Ectodermal cell (in vitro differentiated cells): Measurements from ENCODE around the gene PRKG1.

Source experiments
- H3K27ac ChIP-seq: 2 replicates; pipeline ENCODE4 v1.7.0; 2013; ENCODE audit warnings: mild to moderate bottlenecking, low read depth, low read length; ENCODE audit not compliant: insufficient read depth, poor library complexity, severe bottlenecking
- H3K27me3 ChIP-seq: 2 replicates; pipeline ENCODE4 v1.7.0; 2013; ENCODE audit warnings: mild to moderate bottlenecking, low read length; ENCODE audit not compliant: insufficient read depth, control insufficient read depth, poor library complexity, severe bottlenecking
- H3K36me3 ChIP-seq: one replicate; pipeline ENCODE4 v1.7.0; 2013; ENCODE audit warnings: low read length; ENCODE audit not compliant: control insufficient read depth, insufficient read depth
- H3K4me1 ChIP-seq: one replicate; pipeline ENCODE4 v1.7.0; 2013; ENCODE audit warnings: low read length; ENCODE audit not compliant: control insufficient read depth, insufficient read depth
- H3K4me3 ChIP-seq: 2 replicates; pipeline ENCODE4 v1.7.0; 2013; ENCODE audit warnings: low read depth, low read length, control low read depth; ENCODE audit not compliant: insufficient read depth
- H3K9me3 ChIP-seq: 2 replicates; pipeline ENCODE4 v1.7.0; 2013; ENCODE audit warnings: mild to moderate bottlenecking, low read length, moderate library complexity; ENCODE audit not compliant: control insufficient read depth
- WGBS, 2 experiments: methylation state at CpG; one replicate each; pipeline ENCODE4 v1.1.7; 2013; ENCODE audit warnings: missing lambda C conversion rate in 2 of 2; 5-methylcytosine and 5-hydroxymethylcytosine counted together

Gene PRKG1

DNA sequence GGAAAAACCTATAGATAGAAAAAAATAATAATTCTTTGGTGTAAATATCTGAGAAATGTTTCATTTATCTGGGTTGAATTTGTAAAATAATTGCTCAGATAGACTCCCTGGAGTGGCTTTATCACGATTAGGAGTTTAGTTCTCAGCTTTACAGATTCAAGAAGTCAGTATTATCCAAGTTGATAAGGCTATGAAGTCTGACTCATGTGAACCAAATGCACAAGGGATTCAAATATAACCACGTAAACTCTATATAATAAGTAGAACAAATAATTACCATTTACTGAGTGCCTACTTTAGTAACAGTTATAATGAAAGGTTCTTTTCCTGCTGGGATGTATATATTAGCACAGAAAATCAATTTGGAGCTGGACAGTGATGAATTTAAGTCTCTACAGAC lies 290.4 kb downstream of the PRKG1 start:
- Histone ChIP-seq H3K27ac (no peak overlapping the region), H3K27me3 (no peaks in the 10 kb centered on the region), H3K9me3 (no peaks in the 10 kb centered on the region), H3K4me1 (no peaks in the 10 kb centered on the region), H3K36me3 (no peaks in the 10 kb centered on the region), H3K4me3 (no peak overlapping the region)
- 74 to 88% methylated on average over 1 of the region's 2 CpGs for WGBS, 2 experiments

DNA sequence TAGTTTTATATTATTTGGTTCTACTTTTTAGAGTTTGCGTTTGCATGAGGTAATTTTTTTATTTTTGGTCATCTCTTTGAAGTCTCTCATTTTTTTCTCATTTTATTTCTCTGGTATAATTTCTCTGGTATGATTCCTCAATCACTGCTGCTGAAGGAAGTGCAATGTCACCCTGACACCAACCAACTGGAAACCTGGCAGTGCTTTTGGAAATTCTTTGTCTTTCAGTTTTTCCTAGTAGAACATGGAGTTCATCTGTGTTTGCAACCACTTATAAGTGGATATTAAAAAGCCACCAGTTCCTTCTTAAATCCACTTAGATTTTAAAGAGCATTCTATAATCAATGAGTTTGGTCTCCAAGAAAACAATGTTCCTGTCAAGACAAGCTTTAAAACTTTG lies 291.8 kb downstream of the PRKG1 start:
- Histone ChIP-seq H3K4me1 (no peaks in the 10 kb centered on the region), H3K9me3 (no peaks in the 10 kb centered on the region), H3K4me3 (no peak overlapping the region), H3K36me3 (no peaks in the 10 kb centered on the region), H3K27ac (no peak overlapping the region), H3K27me3 (no peaks in the 10 kb centered on the region)
- 100% methylated on average over 1 of the region's 1 CpG; no CpG with 5 or more reads in 1 of the 2 experiments for WGBS, 2 experiments

DNA sequence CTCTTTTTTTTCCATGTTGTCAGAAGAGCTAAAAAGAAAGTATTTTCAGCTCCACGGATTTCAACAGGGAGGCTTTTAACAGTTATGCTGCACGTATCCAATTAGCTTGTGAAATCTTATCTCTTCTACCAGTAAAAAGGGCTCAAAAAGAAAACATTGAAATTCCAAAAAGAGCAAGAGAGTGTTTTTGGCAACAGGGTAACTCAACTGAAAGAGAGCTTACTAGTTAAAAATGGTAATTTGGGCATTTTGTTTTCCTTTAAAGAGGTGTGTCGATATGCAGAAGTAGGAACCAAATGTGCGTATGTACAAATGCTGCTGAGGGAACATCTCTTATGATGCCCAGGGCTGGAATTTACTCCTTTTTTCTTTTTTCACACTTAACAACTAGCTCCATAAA lies 292.8 kb downstream of the PRKG1 start:
- Histone ChIP-seq H3K36me3 (no peaks in the 10 kb centered on the region), H3K27me3 (no peaks in the 10 kb centered on the region), H3K4me1 (no peaks in the 10 kb centered on the region), H3K27ac (no peak overlapping the region), H3K9me3 (no peaks in the 10 kb centered on the region), H3K4me3 (no peak overlapping the region)
- 86 to 88% methylated on average over 4 of the region's 4 CpGs for WGBS, 2 experiments

DNA sequence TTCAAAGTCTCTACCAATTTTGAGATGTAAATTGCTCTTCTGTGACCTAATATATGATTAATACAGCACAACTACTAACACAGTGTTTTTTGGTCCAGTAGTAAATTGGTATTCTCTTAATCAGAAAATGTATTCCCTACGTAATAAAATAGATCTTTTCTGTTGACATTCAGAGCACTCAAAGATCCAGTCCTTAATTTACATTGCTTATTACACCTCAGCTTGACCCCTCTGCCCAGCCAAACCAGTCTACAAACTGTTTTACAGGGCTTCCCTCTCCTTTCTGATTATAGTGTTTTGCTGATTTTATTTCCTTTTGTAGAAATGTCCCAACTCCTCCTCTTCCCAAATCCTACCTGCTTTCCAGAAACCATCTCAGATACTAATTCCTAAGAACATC lies 293.4 kb downstream of the PRKG1 start:
- WGBS, 2 experiments, result 81 to 100% methylated on average over 1 of the region's 1 CpG

DNA sequence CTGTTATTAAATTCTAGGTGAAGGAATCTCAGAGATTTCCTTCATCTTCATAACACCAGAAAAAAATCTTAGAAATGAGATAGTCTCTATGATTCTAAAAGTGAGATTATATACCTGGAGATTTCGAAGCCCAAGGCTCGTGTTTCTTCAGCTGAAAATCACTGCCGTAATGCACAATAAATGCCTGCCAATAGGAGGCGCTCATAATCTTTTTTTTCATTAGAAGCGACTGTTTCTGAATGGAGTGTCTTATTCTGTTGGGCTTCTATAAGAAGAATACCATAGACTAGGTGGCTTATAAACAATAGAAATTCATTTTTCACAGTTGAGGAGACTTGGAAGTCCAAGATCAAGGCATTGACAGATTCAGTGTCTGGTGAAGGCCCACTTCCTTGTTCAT lies 294.7 kb downstream of the PRKG1 start:
- WGBS, 2 experiments, result 96% methylated on average over 5 of the region's 5 CpGs
- H3K4me3 ChIP-seq, result no peak overlapping the region
- no peaks in the 10 kb centered on the region for H3K36me3 ChIP-seq
- no peaks in the 10 kb centered on the region for H3K4me1 ChIP-seq
- no peak overlapping the region for H3K27ac ChIP-seq
- H3K27me3 ChIP-seq, result no peaks in the 10 kb centered on the region
- H3K9me3 ChIP-seq, result no peaks in the 10 kb centered on the region

More for the DNA sequence above, 293.4 kb downstream of the PRKG1 start:
- no peaks in the 10 kb centered on the region for H3K4me1 ChIP-seq
- no peak overlapping the region for H3K4me3 ChIP-seq
- H3K9me3 ChIP-seq, result no peaks in the 10 kb centered on the region
- no peaks in the 10 kb centered on the region for H3K36me3 ChIP-seq
- H3K27me3 ChIP-seq, result no peaks in the 10 kb centered on the region
- H3K27ac ChIP-seq, result no peak overlapping the region

DNA sequence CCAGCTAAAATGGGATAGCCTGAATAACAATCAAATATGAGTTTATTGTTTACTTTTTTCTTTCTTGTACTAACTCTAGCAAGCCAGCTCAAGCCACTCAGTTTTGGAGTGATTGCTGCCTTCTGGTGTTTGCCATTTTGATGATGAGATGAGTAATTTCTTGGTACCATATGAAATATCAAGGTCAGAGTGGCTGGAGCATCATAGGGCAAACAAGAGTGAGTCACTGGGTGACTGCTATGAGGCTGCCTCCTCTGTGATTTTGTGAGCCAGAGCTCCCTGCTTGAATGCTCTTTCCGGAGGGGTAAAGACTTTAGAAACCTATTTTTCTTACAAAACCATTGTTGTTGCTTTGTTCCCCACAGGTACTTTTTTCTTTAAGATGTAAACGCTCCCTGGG lies 295.6 kb downstream of the PRKG1 start:
- 45 to 62% methylated on average over 1 to 2 of the region's 2 CpGs for WGBS, 2 experiments
- Histone ChIP-seq H3K27me3 (no peaks in the 10 kb centered on the region), H3K9me3 (no peaks in the 10 kb centered on the region), H3K36me3 (no peaks in the 10 kb centered on the region), H3K27ac (no peak overlapping the region), H3K4me1 (no peaks in the 10 kb centered on the region), H3K4me3 (no peak overlapping the region)

DNA sequence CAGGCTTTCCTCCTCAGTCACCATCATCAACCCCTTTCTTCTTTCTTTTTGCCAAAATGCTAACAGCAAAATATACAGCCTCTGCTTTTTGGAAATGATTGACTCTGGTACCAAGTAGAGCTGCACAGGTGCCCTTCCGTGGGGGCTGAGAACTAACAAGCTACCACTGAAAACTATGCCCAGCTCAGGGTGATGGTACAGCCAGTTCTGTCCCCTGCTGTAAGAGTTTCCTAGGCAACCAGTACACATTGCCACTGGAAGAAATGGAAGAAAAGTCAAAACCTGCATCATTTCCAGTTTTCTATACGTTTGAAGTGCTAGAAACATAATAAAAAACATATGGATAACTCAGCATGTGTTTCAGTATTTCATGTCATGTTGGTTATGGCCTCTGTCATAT lies 297.5 kb downstream of the PRKG1 start:
- 77 to 80% methylated on average over 2 of the region's 2 CpGs for WGBS, 2 experiments
- H3K4me1 ChIP-seq, result no peaks in the 10 kb centered on the region
- H3K36me3 ChIP-seq, result no peaks in the 10 kb centered on the region
- H3K27me3 ChIP-seq, result no peaks in the 10 kb centered on the region
- no peak overlapping the region for H3K4me3 ChIP-seq
- H3K27ac ChIP-seq, result no peak overlapping the region
- no peaks in the 10 kb centered on the region for H3K9me3 ChIP-seq

DNA sequence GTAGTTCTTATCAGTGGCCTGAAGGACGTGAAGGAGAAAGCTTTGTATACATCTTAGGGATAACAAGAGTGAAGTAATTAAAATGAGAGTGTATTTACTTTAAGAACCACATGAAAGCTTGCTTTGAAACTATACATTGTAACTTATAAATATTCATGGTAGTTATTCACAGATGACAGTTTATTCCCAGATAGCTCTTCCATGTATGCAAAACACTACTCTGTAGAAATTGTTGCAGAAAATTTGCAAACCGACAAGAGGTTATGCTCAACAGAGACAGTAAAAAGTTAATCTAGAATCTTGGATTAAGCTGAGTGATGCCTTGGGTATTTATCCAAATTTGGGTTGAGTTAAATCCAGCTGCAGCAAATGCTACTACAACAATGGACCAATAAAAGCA lies 301.5 kb downstream of the PRKG1 start:
- no peaks in the 10 kb centered on the region for H3K36me3 ChIP-seq
- no peaks in the 10 kb centered on the region for H3K27me3 ChIP-seq
- no peak overlapping the region for H3K27ac ChIP-seq
- no peaks in the 10 kb centered on the region for H3K9me3 ChIP-seq
- H3K4me3 ChIP-seq, result no peak overlapping the region
- H3K4me1 ChIP-seq, result no peaks in the 10 kb centered on the region
- 85 to 90% methylated on average over 2 of the region's 2 CpGs for WGBS, 2 experiments

DNA sequence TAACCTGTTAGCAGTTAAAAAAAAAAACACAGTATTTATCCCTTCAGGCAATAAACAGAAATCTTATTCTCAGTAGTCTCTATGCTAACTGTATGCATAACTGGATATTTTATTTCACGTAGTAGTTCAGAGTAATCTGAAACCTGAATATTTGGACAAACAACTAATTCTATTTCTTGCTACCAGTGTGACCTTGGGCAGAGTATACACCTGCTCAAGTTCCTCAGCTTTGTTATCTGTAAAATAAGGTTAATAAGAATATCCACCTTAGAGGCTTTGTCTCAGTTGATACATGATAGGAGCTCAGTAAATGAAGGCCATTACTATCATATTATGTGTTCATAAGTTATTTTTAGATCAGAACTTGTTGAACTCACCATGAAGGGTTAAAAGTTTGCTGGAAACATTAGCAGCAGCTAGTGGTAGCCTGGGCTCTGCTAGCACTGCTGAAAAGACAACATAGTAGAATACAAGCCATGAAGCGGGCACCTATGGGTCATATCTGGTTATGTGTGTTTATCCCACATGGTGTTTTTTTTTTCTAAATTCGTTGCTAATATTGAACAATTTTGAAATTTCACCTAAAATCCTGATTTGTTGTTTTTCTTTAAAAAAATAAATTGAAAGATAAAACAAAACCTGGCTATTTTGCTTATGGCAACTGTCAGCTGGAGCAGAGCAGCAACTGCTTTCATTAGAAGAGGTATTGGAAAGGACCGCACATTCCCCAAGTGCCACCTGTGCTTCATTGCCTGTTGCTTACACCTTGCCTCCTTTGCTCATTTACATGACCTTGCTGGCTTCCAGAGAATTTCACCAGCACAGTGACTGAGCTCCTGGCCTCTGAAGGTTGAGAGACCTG lies 303.0 kb downstream of the PRKG1 start:
- H3K4me3 ChIP-seq, result no peak overlapping the region
- no peaks in the 10 kb centered on the region for H3K27me3 ChIP-seq
- no peaks in the 10 kb centered on the region for H3K9me3 ChIP-seq
- no peaks in the 10 kb centered on the region for H3K4me1 ChIP-seq
- H3K36me3 ChIP-seq, result no peaks in the 10 kb centered on the region
- WGBS, 2 experiments, result 93 to 96% methylated on average over 2 to 3 of the region's 4 CpGs
- no peak overlapping the region for H3K27ac ChIP-seq

DNA sequence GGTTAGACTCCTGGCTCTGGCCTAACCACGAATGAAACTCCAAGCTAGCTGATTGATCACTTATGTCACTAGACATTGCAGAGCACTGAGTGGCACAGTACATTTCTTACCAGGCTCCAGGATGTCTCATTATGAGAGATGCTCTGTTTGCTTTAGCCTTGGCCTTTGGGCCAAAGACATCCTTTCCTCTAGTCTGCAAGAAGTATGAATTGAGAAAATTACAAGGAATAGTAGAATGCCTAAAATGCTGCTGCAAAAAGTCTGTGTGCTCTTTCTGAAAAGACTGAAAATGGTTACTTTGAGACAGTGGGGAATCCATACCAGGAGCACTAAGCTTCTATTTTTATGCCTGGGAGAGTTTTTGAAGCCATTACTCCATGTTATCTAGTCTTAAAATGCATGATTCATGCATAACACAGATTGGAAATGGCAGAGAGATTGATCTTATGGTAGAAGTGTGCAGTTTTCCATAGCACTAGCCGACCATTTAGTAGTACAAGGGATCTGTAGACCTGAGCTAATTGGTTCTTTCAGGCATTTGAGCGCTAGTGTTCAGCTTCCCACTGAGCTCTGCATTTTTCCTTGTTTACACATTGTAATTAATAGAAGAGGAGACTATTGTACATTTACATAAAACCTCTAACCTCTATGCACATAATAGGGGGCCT lies 303.8 kb downstream of the PRKG1 start:
- no peak overlapping the region for H3K27ac ChIP-seq
- H3K4me3 ChIP-seq, result no peak overlapping the region
- no peaks in the 10 kb centered on the region for H3K27me3 ChIP-seq
- no peaks in the 10 kb centered on the region for H3K4me1 ChIP-seq
- whole genome bisulfite sequencing, 2 experiments, result 68 to 88% methylated on average over 3 of the region's 3 CpGs
- no peaks in the 10 kb centered on the region for H3K36me3 ChIP-seq
- no peaks in the 10 kb centered on the region for H3K9me3 ChIP-seq
